ENCODE data around the gene TMEM184A. TPM values are rescaled to one million over a fixed set of nuclear protein-coding genes. Genes with fewer than 3 reads are reported as not detected.

Gene TMEM184A
- total and polyA plus RNA-seq, 2 experiments from 2014 or later: 14.5 to 24.7 TPM

GRCh38 chr7:1546274-1546908 lies 9.6 kb downstream of the TMEM184A start:
- peaks cover 4% of the 10 kb centered on the region for H4K20me1 ChIP-seq (ENCODE audit: insufficient read depth, poor library complexity, severe bottlenecking)
- DNase-seq (ENCODE audit: low spot score): no peak
- H3K9me3 ChIP-seq (ENCODE audit: low read depth): no peaks in the 10 kb centered on the region
- H3K36me3 ChIP-seq (replicated peaks; ENCODE audit: insufficient read depth, low read depth): no peaks in the 10 kb centered on the region
- H3K27me3 ChIP-seq: no peaks in the 10 kb centered on the region
- whole genome bisulfite sequencing (ENCODE audit: low lambda C conversion rate, missing lambda C conversion rate): 94% methylated on average over 26 of the region's 28 CpGs
- H3K4me2 ChIP-seq: no peak overlapping the region
- H3K79me2 ChIP-seq: no peaks in the 10 kb centered on the region
- no peak overlapping the region for H3K27ac ChIP-seq
- TF ChIP-seq EZH2phosphoT487 (IDR thresholded peaks at IDR 0.05; ENCODE audit: low read depth, severe bottlenecking, unreplicated experiment) (no peak), EZH2 (IDR thresholded peaks at IDR 0.05; ENCODE audit: borderline replicate concordance) (no peak), CTCF (IDR thresholded peaks at IDR 0.05; ENCODE audit: poor library complexity) (no peak)
- H3K4me1 ChIP-seq (ENCODE audit: insufficient read depth): no peaks in the 10 kb centered on the region
- H3K4me3 ChIP-seq: no peak overlapping the region
- H3K9me2 ChIP-seq (replicated peaks; ENCODE audit: insufficient read depth): no peaks in the 10 kb centered on the region
- no peak overlapping the region for H2AFZ ChIP-seq

GRCh38 chr7:1545417-1546246 lies 10.4 kb downstream of the TMEM184A start:
- whole genome bisulfite sequencing (ENCODE audit: low lambda C conversion rate, missing lambda C conversion rate): 98% methylated on average over 27 of the region's 40 CpGs
- Histone ChIP-seq H3K27ac (no peak overlapping the region), H3K36me3 (replicated peaks; ENCODE audit: insufficient read depth, low read depth) (no peaks in the 10 kb centered on the region)

GRCh38 chr7:1544896-1545416 lies 11.0 kb downstream of the TMEM184A start:
- Histone ChIP-seq H2AFZ (no peak overlapping the region), H3K36me3 (replicated peaks; ENCODE audit: insufficient read depth, low read depth) (no peaks in the 10 kb centered on the region), H4K20me1 (ENCODE audit: insufficient read depth, poor library complexity, severe bottlenecking) (peaks cover 4% of the 10 kb centered on the region), H3K27ac (no peak overlapping the region), H3K9me2 (replicated peaks; ENCODE audit: insufficient read depth) (no peaks in the 10 kb centered on the region), H3K9me3 (ENCODE audit: low read depth) (no peaks in the 10 kb centered on the region), H3K4me3 (no peak overlapping the region), H3K27me3 (no peaks in the 10 kb centered on the region), H3K4me1 (ENCODE audit: insufficient read depth) (no peaks in the 10 kb centered on the region), H3K79me2 (no peaks in the 10 kb centered on the region), H3K4me2 (no peak overlapping the region)
- TF ChIP-seq EZH2phosphoT487 (IDR thresholded peaks at IDR 0.05; ENCODE audit: low read depth, severe bottlenecking, unreplicated experiment) (no peak), CTCF (IDR thresholded peaks at IDR 0.05; ENCODE audit: poor library complexity) (no peak), EZH2 (IDR thresholded peaks at IDR 0.05; ENCODE audit: borderline replicate concordance) (no peak)
- no peak for DNase-seq (ENCODE audit: low spot score)
- 90% methylated on average over 16 of the region's 16 CpGs for WGBS (ENCODE audit: low lambda C conversion rate, missing lambda C conversion rate)

More at GRCh38 chr7:1545417-1546246, 10.4 kb downstream of the TMEM184A start:
- no peaks in the 10 kb centered on the region for H3K9me2 ChIP-seq (replicated peaks; ENCODE audit: insufficient read depth)
- no peaks in the 10 kb centered on the region for H3K9me3 ChIP-seq (ENCODE audit: low read depth)
- no peak overlapping the region for H3K4me3 ChIP-seq
- H4K20me1 ChIP-seq (ENCODE audit: insufficient read depth, poor library complexity, severe bottlenecking): peaks cover 4% of the 10 kb centered on the region
- no peak overlapping the region for H2AFZ ChIP-seq
- DNase-seq (ENCODE audit: low spot score): no peak
- no peak overlapping the region for H3K4me2 ChIP-seq
- no peaks in the 10 kb centered on the region for H3K79me2 ChIP-seq
- no peaks in the 10 kb centered on the region for H3K27me3 ChIP-seq
- TF ChIP-seq EZH2phosphoT487 (IDR thresholded peaks at IDR 0.05; ENCODE audit: low read depth, severe bottlenecking, unreplicated experiment) (no peak), EZH2 (IDR thresholded peaks at IDR 0.05; ENCODE audit: borderline replicate concordance) (no peak), CTCF (IDR thresholded peaks at IDR 0.05; ENCODE audit: poor library complexity) (no peak)
- no peaks in the 10 kb centered on the region for H3K4me1 ChIP-seq (ENCODE audit: insufficient read depth)

Data from hepatocyte (in vitro differentiated cells).